ENCODE data around the gene SLC26A5.

DNA sequence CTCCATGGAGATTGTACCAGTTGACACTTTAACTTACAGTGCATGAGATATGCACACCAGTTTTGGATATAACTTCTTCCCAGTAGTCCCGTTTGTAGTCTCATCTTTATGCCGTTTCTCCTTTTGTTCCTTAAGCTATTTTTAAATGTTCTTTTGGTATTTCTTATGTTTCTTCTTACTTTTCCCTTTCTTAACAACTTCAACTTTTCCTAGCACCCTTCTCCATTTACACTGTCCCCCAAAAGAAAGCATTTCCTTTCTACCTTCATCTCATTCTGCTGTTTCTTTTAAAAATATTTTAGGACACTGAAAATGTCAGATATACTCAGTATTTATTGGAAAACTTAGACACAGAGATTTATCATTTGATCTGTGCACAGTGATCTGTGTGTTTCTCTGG, 97.0 kb downstream of the SLC26A5 start:
- TF ChIP-seq, protein P1, sequence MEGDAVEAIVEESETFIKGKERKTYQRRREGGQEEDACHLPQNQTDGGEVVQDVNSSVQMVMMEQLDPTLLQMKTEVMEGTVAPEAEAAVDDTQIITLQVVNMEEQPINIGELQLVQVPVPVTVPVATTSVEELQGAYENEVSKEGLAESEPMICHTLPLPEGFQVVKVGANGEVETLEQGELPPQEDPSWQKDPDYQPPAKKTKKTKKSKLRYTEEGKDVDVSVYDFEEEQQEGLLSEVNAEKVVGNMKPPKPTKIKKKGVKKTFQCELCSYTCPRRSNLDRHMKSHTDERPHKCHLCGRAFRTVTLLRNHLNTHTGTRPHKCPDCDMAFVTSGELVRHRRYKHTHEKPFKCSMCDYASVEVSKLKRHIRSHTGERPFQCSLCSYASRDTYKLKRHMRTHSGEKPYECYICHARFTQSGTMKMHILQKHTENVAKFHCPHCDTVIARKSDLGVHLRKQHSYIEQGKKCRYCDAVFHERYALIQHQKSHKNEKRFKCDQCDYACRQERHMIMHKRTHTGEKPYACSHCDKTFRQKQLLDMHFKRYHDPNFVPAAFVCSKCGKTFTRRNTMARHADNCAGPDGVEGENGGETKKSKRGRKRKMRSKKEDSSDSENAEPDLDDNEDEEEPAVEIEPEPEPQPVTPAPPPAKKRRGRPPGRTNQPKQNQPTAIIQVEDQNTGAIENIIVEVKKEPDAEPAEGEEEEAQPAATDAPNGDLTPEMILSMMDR (IDR thresholded peaks at IDR 0.05; ENCODE audit: low read depth, low read length, poor library complexity, severe bottlenecking): no peak
- no peak for TF ChIP-seq EZH2phosphoT487 (IDR thresholded peaks at IDR 0.05; ENCODE audit: borderline replicate concordance, low read length)

All from DOHH2 (cell line).